ENCODE results near the gene NOXO1.

DNA sequence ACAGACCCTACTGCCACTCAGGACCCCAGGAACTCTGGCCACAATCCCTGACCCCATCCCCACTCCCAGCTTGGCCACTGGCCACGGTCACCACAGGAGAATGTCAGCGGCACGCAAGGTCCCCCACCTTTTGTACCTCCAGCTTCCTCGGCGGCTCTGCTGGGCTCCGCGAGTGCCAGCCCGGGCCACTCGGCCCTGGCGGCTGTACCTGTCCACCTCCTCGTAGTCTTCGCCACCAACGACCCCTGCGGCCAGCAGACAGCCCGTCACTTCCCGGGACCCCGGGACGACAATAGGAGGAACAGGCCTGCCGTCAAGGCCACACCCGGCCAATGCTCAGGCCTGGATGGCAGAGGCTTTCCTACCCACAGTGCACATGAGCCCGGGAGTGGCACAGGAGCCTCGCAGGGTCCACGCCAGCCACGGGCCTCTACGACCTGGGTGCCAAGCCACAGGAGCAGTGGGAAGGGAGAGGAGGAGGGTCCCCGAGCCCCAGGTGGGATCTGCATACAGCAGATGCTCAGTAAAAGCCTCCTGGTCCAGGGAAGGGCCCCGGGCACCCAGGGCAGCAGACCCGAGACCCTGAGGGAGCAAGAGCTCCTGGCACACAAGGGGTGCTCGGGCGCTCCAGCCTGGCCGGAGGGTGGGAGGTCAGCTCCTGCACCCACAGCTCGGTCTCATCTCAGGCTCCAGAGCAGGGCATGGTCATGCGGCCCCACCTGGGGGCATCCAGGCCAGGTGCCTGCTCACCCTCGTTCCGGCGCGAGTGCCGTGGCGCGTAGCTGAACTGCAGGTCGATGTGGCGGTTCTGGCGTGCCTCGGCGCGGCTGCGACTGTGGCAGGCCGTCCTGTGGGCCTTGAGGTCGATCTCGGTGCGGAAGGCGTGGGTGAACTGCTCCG lies 20.4 kb upstream of the NOXO1 start:
- TF ChIP-seq, protein P1, sequence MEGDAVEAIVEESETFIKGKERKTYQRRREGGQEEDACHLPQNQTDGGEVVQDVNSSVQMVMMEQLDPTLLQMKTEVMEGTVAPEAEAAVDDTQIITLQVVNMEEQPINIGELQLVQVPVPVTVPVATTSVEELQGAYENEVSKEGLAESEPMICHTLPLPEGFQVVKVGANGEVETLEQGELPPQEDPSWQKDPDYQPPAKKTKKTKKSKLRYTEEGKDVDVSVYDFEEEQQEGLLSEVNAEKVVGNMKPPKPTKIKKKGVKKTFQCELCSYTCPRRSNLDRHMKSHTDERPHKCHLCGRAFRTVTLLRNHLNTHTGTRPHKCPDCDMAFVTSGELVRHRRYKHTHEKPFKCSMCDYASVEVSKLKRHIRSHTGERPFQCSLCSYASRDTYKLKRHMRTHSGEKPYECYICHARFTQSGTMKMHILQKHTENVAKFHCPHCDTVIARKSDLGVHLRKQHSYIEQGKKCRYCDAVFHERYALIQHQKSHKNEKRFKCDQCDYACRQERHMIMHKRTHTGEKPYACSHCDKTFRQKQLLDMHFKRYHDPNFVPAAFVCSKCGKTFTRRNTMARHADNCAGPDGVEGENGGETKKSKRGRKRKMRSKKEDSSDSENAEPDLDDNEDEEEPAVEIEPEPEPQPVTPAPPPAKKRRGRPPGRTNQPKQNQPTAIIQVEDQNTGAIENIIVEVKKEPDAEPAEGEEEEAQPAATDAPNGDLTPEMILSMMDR (IDR thresholded peaks at IDR 0.05) = no peak
- no peak for TF ChIP-seq POLR2A (IDR thresholded peaks at IDR 0.05)

Measured in heart left ventricle (tissue), 13 donors.